Eye (tissue), 1 donor: Measurements from ENCODE around the gene GBX1.
A peak's percentile ranks its signal among the peaks of the same experiment; 100 is the strongest.

Experiments
- DNase-seq: peaks from one replicate; pipeline ENCODE4 v3.0.0-alpha.2; 2015

GBX1 gene

DNA sequence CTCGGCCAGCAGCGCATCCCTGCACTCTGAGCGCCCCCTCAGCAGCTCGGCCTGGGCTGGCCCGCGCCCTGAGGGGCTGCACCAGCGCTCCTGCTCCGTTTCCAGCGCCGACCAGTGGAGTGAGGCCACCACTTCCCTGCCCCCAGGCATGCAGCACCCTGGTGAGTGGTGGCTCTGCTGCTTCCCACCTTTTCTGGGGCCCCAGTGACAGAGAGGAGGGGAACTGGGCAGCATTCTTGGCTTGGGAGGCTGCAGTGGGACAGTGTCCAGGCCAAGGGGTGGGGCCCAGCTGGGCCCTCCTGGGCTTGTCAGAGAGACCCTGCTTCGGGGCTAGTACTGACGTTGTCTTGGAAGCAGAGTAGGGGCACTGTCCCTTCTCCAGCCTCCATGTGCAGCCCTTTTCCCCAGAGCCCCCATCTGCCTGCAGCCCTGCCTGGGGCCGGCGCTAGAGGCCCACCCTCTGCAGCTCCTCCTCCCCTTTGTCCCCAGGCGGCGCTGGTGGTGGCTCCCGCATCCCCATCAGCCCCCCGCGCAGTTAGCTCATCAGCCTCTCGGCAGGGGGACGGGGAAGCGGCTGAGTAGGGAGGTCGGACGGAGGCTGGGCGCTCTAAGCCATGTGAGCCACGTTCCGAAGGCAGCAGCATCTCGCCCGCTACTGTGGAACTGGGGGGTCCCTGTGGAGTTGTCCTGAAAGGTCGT, 29.2 kb downstream of the GBX1 start:
- DNase-seq = peak; percentile 78

DNA sequence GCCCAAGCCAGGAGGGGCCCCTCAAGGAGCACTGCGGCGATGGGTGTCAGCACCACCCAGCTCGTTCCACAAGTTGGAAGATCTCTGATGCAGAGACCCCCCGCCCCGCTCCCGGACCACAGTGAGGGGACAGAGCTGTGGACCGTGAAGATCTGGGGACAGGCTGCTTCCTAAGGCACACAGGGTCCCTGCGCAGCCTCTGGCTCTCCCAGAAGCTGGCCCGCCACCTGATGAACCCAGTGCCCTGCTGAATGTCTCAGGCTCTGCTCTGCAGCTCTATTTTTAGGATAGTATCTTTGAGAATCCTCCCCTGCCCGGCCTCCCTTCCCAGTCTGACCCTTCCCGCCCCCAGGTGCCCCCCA, 29.7 kb downstream of the GBX1 start:
- no peak for DNase-seq

DNA sequence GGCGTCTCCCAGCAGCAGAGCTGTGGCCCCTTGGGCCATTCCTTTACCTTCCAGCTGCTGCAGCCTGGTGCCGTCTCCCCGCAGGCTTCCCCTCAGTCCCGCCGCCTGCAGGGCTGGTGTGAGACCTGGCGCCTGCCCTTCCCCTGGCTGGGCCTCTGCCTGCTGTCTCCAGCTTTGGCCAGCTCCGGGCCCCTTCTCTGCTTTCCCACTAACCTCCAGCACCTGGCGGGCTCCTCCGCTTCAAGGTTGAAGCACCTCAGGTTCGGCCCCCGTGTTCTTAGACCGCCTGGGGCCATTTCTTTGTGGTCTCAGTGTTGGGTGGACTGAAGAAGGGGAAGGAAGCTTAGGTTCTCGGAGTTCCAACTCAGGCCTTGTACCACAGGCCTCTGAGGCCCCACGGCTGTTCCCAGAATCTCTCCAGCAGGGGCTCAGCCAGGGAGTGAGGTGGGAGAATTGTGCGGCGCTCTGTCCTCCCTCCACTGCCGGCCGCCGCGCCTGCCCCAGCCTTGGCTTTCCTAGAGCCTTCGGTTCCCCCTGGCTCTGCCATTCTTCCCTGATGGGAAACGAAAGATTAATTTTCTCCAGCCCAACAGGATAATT, 30.3 kb downstream of the GBX1 start:
- DNase-seq = peak; percentile 60

DNA sequence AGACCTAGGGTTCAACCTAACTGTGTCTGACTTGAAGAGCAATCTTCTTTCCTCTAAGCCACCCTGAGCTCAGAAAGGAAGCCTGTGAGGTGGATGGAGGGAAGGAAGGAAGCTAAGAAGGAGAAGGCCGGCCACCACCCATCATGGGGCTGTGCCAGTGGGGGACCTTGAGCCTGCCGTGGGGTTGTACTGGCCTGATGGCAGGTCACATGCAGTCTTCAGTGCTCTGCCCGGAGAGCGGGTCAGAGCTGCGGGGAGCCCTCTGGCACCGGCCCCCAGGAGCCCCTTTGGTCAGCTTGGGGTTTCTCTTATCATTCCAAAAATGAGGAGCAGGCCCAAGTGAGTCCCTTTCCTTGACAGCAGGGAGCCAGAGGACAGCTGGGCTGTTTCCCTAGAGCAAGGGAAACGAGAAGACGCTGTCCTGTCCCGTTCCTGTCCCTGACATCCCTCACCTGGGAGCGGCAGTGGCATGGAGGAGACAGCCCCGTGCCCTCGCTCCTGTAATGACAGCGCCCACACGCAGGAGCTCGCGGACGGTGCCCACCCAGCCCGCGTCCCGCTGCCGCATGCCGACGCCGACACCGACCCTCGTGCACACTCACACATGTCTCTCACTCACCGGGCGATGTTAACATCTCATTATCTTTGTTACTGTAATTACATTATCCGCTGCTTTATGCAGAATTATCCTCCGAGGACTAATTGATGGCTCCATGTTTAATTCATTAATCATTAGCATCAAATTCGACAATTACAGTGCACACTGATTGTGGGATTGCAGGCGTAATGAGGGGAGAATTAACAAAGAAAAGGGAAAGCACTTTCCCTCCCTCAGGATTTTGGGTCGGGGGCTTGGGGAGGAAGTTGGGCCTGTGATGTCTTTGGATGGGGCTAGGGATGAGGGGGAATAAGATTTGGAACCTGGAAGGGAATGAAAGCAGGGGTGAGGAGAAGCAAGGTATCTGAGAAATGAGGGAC, 31.3 kb downstream of the GBX1 start:
- no peak for DNase-seq

DNA sequence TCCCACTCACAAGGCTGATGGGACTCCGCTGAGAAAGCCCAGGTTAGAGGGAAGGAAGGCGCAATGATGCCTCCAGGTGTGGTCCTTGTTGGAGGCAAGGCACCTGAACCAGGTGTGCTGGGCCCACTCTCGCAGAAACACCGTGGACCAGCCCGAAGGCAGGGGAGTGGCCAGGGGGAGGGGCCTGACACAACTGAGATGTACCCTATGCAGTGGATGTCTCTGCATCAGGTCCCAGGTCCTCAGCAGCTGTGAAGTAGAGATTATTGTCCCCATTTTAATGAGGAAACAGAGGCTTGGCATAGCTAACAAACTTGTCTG, 32.0 kb downstream of the GBX1 start:
- DNase-seq = no peak

DNA sequence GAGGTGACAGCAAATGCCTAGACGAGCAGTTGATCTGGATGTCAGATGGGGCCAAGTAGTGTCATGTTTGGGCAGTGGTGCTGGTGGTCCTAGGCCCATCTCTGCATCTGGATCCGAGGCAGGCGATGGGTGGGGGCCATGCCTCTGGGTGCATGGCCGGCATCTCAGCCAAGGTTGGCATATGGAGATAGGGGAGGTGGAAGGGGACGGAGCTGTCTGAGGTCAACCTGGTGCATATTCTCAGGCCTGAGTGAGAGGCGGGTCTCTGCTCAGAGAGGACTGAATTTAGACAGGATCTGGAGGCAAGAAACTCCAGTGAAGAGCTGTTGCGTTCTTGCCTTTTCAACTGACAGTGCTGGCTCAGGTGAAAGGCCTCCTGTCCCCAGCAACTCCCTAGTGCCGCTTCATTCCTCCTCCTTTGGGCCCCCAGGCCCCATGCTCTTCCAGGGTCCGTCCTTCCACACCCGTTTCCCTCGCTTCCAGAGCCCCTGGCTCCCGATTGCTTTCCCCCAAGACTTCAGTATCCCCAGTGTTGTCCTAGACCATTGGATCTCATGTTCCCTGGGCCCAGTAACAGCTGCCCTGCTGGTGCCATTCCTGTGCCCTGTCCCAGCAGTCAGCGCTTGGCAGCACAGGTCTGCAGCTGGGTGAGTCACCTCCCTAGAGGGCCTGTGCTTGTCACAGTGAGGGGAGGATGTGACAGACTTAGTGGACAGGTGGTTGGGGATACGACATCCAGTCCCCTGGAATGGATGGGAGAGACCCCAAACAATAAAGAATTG, 32.6 kb downstream of the GBX1 start:
- no peak for DNase-seq

DNA sequence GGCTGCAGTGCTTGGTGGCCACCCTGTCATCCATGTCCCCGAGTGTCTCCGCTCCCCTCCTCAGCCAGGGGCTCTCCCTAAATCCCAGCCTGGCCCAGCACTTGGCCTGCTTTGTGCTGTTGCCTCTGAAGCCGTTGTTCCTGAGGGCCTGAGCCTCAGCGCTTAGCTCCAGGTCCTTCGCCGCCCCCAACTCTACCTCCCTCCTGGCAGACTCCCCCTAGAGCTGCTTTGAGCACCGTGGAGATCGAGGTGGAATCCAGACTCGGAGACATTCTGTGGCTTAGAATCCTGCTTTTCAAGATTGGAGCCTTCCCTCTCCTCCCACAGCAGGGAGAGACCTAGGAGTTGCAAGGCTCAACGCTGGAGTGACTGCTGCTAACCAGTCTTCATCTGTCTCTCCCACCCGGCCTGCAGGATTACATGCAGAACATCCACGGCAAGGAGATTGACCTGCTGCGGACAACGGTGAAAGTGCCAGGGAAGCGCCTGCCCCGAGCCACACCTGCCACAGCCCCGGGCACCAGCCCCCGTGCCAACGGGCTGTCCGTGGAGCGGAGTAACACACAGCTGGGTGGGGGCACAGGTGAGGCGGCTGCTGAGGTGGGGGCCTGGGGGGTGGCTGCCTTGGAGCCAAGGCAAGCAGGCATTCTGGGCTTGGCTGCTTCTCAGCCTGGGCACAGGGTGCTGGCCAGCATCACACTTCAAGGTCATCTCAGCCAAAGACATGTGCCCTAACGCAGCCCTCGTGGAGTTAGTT, 33.3 kb downstream of the GBX1 start:
- no peak for DNase-seq

DNA sequence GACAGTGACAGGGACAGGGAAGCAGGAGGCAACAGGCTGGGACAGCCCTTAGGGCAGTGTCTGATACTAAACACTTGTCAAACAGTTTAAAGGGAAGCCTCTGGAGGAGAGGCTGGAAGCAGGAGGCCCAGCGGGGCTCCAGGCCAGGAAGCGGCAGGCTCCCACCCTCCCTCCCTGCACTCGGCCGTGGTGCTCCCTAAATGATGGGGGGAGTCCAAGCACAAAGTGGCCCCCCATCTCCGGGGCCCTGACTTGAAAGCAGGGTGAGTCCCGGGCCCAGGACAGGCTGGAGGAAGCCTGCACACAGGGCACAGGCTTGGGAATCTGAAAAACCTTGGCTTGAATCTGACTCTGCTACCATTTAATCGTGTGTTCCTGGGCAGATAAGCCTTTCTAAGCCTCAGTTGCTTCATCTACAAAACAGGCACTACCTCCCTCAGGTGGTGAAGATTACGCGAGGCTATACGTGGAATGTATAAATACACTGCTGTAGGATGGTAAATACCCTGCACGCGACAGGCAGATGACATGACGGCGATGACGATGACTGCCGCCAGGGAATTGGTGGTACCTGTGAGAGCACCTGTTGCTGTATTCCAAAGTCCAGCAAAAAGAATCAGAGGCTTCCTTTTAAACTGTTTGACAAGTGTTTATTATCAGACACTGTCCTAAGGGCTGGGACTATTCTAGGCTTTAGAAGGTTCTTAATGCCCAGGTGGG, 34.1 kb downstream of the GBX1 start:
- no peak for DNase-seq

DNA sequence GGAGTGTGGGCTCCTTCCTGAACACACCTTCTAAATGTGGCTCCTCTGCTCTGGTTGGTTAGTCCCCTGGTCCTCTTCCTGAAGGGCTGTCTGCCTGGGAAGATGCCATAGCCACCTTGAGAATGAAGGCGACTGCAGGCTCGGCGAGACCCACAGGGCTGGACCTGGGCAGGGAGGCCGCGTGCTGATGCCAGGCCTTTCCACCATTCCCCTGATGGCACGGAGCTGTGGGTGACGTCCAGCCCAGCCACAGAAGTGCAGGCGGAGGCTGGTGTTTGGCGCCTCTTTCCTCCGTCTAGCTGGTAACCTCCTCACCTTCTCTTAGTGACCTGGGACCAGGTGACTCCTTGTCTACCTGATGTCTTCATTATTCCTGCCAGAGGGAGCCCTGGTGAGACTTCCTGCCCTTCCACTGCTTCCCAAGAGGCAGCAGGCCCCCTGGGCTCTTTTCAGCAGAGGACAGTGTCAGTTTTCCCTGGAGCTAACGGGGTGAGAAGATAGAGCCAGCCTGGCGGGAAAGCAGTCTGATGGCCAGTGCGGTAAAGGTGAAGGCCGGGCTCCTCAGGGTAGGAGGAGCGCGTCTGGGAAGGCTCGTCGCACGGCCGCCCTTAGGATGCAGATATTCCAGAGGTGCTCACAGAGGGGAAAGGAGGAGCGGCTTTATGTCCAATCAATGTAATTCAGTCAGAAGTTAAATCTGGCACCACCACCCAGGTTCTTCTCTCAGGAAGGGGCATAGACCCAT, 34.9 kb downstream of the GBX1 start:
- no peak for DNase-seq

DNA sequence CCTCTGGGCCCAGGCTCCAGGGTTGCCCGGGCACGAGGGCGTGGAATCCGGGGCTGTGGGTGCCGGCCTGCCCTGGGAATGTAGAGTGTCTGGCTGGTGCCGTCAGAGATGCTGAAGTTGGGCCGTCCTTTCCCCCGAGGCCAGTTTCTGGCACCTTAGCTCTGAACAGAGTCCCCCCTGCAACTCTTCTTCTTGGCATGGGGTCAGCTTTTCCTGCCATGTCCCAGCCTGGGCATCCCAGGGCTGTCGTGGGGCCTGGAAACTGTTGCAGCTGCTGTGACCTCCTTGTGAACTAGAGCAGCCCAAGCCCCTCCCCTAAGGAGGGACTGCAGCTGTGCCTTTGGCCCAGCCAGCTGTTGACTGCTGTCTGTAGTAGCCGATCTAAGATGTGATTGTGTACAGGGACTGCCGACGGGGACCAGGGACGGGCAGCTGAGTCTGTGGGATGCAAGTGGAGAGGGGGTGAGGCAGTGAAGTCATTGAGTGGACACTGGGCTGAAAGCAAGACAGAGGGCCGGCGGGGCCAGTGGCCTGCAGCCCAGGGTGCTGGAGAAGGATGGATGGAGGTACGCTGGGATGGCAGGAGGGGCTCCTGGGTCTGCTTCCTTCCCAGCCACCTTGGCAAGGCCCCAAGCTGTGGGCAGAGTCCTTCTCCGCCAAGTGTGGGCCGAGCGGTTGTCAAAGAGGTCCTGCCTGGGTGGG, 35.8 kb downstream of the GBX1 start:
- DNase-seq = peak; percentile 64

DNA sequence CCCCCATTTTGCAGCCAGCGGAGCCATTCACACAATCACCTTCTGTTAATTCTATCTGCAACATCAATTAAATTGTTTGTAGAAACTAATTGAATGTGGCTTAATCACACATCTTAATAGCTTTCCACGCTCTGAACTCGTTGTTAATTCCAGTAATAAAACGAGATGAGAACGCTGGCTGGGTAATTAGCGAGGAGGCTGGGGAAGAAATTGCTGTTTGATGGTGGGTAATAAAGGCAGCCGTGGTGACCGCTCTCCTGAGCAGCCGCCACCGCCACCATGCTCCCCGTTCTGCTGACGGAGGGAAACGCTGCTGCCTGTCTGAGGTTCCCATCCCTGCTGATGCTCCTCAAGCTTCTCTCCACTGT, 36.3 kb downstream of the GBX1 start:
- DNase-seq = no peak

DNA sequence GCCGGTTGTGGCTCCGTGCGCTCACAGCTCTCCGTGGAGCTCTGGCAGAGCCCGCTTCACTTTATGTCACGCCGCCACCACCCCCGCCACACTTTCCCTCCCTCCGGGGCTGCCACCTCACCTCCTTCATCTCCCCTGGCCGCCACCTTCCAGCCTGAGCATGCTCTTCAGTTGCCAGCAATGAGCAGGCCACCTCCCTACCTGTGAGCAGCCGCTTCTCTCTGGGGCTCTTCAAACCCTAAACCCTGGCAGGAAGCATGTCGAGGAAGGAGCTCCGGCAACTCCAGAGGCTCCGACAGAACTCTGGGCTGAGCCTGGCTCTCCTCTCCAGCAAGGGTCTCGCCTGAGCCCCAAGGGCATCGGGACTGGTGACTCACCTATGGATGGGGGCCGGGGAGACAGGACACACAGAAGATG, 36.7 kb downstream of the GBX1 start:
- no peak for DNase-seq

DNA sequence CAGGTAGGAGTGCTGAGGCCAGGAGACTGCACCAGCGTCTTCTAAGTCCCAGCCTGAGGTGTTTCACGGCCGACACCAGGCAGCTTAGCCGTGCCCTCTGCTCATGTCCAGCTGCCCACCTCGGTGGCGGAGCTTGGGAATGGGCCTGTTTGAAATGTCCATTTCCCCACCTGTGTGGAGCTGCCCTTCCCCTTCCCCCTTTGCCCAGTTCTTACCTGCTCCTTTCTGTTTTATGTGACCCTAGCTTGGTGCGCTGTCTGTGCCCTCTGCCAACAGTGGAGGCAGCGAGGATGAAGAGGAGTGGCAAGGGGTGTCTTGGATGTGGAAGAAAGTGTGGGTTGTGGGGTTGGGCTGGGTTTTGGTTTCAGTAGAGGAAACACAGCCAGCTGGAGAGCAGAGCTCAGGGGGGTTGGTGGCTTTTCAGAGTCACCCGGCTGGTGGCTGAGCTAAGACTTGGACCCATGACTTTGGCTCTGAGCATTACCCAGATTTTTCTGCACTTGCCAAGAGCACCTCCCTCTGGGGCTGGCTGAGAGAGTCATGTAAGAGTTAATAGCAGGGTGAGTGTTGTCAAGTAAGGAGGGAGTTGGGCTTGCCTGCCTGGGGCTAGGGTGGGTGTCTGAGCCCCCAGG, 37.4 kb downstream of the GBX1 start:
- DNase-seq = no peak

DNA sequence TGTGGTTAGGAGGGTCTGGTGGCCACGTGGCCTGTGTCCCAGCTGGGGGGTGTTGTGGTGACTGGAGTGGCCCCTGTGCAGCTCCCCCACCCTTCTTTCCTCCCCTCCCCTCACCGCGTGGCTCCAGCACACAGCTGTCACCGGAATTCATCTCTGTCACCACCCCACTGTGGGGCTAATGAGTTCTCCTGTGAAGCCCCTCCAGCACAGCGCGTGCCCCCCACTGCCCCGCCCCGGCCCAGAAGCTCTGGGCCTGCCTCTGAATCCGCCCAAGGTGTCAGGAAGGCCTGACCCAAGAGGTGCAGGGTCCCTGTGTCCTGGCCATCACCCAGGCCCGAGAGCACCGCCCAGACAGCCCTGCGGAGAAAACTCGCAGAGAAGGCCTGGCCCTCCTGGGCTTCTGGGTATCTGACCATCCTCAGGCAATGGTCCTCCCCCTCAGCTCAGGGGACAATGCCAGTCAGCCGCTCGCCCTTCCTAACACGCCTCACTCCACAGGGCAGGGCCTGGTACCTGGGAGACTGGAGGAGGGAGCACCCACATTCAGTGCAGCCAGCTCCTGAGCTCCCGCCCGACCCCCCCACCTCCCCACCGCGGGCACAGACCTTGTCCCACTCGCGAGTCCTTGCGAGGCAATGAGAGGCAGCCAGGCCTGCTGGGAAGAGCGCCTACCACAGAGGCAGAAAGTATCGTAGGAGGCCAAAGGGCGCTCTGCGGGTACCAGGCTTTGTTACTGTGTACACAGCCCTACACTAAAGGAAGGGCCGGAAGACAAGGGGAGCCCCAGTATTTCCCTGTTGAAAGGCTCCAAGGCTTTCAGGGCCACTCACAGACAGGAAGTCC, 38.2 kb downstream of the GBX1 start:
- DNase-seq = no peak

DNA sequence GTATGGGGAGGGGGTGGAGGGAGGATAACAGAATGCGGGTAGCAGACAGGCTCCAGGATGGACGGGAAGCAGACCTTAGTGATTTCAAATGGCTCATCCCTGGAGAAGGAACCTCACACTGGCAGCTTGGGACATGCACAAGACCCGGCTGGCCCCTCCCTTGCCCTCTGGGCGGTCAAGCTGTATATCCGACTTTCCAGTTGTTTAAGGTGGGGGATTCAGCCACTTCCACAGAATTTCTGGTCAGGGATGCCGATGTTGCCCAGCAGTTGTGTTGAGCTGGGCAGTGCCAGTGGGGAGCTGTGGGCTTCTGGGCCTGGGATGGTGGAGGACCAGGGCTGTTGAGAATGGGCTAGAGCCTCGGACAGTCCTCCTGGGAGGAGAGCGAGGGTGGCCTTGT, 38.8 kb downstream of the GBX1 start:
- no peak for DNase-seq

DNA sequence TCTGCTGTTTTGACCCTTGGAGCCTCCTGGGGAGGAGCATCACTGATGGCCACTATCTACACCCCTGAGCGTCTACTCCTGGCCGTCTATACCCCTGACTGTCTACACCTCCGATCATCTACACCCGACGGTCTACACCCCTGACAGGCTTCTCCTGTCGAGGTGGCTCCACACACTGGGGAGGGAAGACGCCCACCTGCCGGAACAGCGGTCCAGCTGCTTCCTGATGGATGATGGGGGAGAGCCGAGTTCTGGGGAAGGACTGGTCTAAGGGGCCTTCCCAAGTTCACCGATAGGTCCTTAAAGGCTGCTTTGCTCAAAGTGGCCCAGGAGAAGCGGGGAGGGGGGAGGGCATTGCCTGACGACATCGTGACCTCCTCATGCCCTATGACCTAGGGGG, 39.4 kb downstream of the GBX1 start:
- no peak for DNase-seq

DNA sequence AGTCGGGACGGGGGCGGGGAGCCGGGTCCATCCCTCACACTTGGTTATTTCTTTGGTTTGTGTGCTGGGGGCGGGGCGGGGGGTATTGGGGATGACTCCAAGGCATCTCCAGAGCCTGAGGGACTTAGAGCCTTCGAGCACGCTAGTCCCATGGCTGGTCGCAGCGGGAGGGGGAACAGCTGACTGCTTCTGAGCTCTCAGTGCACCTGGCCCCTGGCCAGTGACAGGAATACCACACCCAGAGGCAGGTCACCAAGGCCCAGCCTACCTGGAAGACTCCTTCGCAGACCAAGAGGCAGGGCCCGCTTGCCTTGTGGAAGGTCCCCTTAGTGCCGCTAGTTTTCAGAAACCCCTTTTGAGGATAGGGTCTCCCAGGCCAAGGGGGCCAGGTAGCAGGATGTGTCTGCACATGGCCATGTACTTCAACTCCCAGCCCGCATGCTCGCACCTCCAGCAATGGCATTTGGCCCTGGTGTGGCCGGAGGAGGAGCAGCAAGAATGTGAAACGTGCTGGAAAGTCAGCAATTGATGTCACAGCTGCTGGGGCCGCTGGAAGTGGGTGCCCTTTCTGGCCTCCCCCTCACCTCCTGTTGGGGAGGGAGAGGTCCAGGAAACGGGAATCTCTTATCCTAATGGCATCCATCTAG, 40.9 kb downstream of the GBX1 start:
- no peak for DNase-seq

DNA sequence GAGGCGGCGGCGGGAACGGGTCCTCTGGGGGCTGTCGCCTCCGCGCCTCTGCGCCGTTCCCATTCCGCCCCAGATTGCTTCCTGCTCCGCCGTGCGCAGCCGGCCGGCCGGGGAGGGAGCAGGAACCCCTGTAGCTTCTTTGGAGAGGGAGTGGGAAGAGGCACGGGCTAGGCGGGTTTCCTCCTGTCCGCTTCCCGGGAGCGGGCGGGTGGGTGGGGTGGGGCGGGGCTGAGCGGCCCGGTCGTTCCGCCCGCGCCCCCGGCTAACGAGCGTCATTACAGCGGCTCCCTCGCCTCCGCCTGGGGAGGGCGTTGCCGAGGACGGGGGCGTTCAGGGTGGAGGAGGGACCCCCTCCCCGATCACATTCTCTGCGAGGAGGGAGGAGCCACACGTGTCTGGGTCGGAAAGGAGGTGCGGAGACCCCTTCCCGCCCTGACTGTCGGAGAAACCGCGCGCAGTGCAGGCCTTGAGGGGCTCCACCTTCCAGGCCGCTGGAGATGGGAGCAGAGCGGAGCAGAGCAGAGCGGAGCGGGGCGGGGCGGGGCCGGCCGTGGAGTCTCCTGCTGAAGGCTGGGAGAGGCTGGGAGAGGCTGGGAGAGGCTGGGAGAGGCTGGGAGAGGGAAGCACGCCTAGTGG, 41.5 kb downstream of the GBX1 start:
- peak; percentile 76 for DNase-seq
